HepG2 (cell line): Measurements from ENCODE around the gene STX10. TPM values are rescaled to one million over a fixed set of nuclear protein-coding genes. Genes with fewer than 3 reads are reported as not detected.

Source experiments
- ATRX ChIP-seq: sonication (generic); formaldehyde crosslinking; IDR thresholded peaks from 2 replicates; pipeline ENCODE4 v1.4.0; 2020; ENCODE audit warnings: missing genetic modification reagents, borderline replicate concordance
- GATA4 ChIP-seq: sonication (generic); IDR thresholded peaks from 2 replicates; pipeline ENCODE4 v1.6.1; 2016; ENCODE audit warnings: antibody characterized with exemption, low read depth, borderline replicate concordance
- GFI1 ChIP-seq: sonication (generic); formaldehyde crosslinking; IDR thresholded peaks from 2 replicates; pipeline ENCODE4 v1.5.0; 2020; ENCODE audit warnings: missing genetic modification reagents, mild to moderate bottlenecking, borderline replicate concordance
- GZF1 ChIP-seq: sonication (generic); formaldehyde crosslinking; IDR thresholded peaks from 2 replicates; pipeline ENCODE4 v1.5.1; 2020; ENCODE audit warnings: mild to moderate bottlenecking, missing genetic modification reagents
- MEIS2 ChIP-seq: sonication (generic); formaldehyde crosslinking; IDR thresholded peaks from 2 replicates; pipeline ENCODE4 v1.9.0; 2021; ENCODE audit warnings: mild to moderate bottlenecking, missing genetic modification reagents
- PHF5A ChIP-seq: IDR thresholded peaks from one replicate; pipeline ENCODE4 v1.6.1; 2018; ENCODE audit warnings: low read depth, missing genetic modification reagents; ENCODE audit not compliant: unreplicated experiment
- POLR2G ChIP-seq: fragments of 200-400 bp; formaldehyde crosslinking; IDR thresholded peaks from 2 replicates; pipeline ENCODE4 v1.6.1; 2018; ENCODE audit warnings: mild to moderate bottlenecking, low read depth, low read length, moderate library complexity
- RBFOX2 ChIP-seq: fragments of 200-400 bp; formaldehyde crosslinking; IDR thresholded peaks from 2 replicates; pipeline ENCODE4 v1.6.1; 2017; ENCODE audit warnings: low read depth, mild to moderate bottlenecking, low read length
- SCMH1 ChIP-seq: sonication (generic); formaldehyde crosslinking; IDR thresholded peaks from 2 replicates; pipeline ENCODE4 v1.9.0; 2021; ENCODE audit warnings: missing genetic modification reagents, mild to moderate bottlenecking, borderline replicate concordance
- XRCC5 ChIP-seq: fragments of 200-400 bp; formaldehyde crosslinking; optimal IDR thresholded peaks from 2 replicates; pipeline ENCODE3; 2017; ENCODE audit warnings: mild to moderate bottlenecking, low read length
- ZNF562 ChIP-seq: sonication (generic); formaldehyde crosslinking; IDR thresholded peaks from 2 replicates; pipeline ENCODE4 v1.8.0; 2022; ENCODE audit warnings: missing genetic modification reagents, borderline replicate concordance
- ZNF572 ChIP-seq: sonication (generic); formaldehyde crosslinking; IDR thresholded peaks from 2 replicates; pipeline ENCODE4 v1.5.1; 2020; ENCODE audit warnings: mild to moderate bottlenecking, missing genetic modification reagents
- ZNF781 ChIP-seq: sonication (generic); formaldehyde crosslinking; IDR thresholded peaks from 2 replicates; pipeline ENCODE4 v1.5.1; 2020; ENCODE audit warnings: borderline replicate concordance, mild to moderate bottlenecking, missing genetic modification reagents; ENCODE audit errors: not compliant biosample characterization
- polyA plus RNA-seq, 8 experiments: library from polyadenylated mRNA; depleted of rRNA in 3 of 8; stranded (reverse) in 7 of 8; unstranded in 1 of 8; fragments of >200 nt; fragmentation: Illumina TruSeq in 4 of 8; extraction: Trizol in 4 of 8; gene quantifications; 2 replicates each; pipeline versions ENCODE4 v1.2.1 to v1.2.3, GENCODE V29; 2011 to 2016; ENCODE audit warnings: low read depth in 4 of 8, missing spikeins in 1 of 8, mixed read lengths in 1 of 8; ENCODE audit not compliant: insufficient read depth in 1 of 8
- total RNA-seq, 5 experiments: library from RNA; depleted of rRNA; stranded (reverse); fragments of >200 nt; fragmentation: Illumina TruSeq; extraction: Trizol; gene quantifications; 2 replicates each; pipeline ENCODE4 v1.2.3, GENCODE V29; 2016; ENCODE audit warnings: low read depth in 1 of 5
- TF ChIP-seq, protein P1 (sequence below): sonication (generic); formaldehyde crosslinking; IDR thresholded peaks from 2 replicates; pipeline ENCODE4 v1.4.0; 2020; ENCODE audit warnings: missing genetic modification reagents, borderline replicate concordance
- TF ChIP-seq, protein P2 (sequence below): sonication (generic); formaldehyde crosslinking; IDR thresholded peaks from 2 replicates; pipeline ENCODE4 v1.4.0; 2020; ENCODE audit warnings: missing genetic modification reagents, borderline replicate concordance
- TF ChIP-seq, protein P3 (sequence below): IDR thresholded peaks from 2 replicates; pipeline ENCODE4 v1.6.1; 2016; ENCODE audit warnings: low read depth, missing genetic modification reagents, missing compliant biosample characterization

The STX10 gene
- total and polyA plus RNA-seq, 2 of the 13 experiments (the other 11 are each of a cell fraction or from before 2014, with no cell fraction given): 47.9 to 66.4 TPM

DNA sequence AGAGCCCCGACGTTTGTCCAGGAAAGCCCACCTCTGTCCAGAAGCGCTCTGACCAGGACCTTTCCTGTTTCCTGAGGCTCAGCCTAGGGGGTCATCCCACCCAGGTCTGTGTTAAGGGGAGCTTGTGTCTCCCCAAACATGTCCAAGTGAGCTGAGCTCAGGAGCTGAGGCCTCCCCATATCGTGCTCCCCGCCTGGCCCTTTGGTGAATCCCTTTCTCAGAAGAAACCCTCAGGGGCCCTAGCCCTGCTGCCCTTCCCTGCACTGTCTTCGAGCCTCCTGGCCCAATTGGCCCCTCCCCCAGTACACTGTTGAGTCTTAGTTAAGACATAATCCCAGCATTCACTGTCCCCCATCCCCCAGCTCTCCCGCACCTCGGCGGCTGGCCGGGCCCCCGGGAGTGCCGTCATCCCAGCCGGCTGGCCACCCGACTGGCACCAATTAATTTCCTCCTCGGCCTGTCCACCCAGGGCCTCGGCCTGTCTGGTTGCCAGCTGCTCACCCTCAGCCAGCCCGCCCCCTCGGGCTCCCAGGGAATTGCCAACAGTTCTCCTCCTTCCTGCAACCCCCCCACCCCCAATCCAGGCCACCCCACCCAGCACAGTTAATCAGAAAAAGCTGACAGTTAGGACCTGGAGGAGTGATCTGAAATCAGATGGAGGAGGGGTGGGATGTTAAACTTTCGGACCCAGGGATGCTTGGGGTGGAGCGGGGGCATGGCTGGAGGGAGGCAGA is 13.6 kb upstream of the STX10 start (continued):
- TF ChIP-seq, protein P1, sequence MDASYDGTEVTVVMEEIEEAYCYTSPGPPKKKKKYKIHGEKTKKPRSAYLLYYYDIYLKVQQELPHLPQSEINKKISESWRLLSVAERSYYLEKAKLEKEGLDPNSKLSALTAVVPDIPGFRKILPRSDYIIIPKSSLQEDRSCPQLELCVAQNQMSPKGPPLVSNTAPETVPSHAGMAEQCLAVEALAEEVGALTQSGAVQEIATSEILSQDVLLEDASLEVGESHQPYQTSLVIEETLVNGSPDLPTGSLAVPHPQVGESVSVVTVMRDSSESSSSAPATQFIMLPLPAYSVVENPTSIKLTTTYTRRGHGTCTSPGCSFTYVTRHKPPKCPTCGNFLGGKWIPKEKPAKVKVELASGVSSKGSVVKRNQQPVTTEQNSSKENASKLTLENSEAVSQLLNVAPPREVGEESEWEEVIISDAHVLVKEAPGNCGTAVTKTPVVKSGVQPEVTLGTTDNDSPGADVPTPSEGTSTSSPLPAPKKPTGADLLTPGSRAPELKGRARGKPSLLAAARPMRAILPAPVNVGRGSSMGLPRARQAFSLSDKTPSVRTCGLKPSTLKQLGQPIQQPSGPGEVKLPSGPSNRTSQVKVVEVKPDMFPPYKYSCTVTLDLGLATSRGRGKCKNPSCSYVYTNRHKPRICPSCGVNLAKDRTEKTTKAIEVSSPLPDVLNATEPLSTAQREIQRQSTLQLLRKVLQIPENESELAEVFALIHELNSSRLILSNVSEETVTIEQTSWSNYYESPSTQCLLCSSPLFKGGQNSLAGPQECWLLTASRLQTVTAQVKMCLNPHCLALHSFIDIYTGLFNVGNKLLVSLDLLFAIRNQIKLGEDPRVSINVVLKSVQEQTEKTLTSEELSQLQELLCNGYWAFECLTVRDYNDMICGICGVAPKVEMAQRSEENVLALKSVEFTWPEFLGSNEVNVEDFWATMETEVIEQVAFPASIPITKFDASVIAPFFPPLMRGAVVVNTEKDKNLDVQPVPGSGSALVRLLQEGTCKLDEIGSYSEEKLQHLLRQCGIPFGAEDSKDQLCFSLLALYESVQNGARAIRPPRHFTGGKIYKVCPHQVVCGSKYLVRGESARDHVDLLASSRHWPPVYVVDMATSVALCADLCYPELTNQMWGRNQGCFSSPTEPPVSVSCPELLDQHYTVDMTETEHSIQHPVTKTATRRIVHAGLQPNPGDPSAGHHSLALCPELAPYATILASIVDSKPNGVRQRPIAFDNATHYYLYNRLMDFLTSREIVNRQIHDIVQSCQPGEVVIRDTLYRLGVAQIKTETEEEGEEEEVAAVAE: no peak
- TF ChIP-seq RBFOX2 (peak; percentile 54), GFI1 (CRISPR knock-in tag) (0 out of 2 replicates have a peak, but pooled peaks have one; percentile 15), ZNF781 (CRISPR knock-in tag) (peak; percentile 71), SCMH1 (CRISPR knock-in tag) (no peak), ZNF572 (CRISPR knock-in tag) (no peak), GZF1 (no peak), XRCC5 (peak; percentile 28), PHF5A (CRISPR knock-in tag) (no peak), ATRX (CRISPR knock-in tag) (no peak), MEIS2 (CRISPR knock-in tag) (no peak), GATA4 (0 out of 2 replicates have a peak, but pooled peaks have one; percentile 18), ZNF562 (CRISPR knock-in tag) (no peak), POLR2G (peak; percentile 73)
- TF ChIP-seq, protein P2, sequence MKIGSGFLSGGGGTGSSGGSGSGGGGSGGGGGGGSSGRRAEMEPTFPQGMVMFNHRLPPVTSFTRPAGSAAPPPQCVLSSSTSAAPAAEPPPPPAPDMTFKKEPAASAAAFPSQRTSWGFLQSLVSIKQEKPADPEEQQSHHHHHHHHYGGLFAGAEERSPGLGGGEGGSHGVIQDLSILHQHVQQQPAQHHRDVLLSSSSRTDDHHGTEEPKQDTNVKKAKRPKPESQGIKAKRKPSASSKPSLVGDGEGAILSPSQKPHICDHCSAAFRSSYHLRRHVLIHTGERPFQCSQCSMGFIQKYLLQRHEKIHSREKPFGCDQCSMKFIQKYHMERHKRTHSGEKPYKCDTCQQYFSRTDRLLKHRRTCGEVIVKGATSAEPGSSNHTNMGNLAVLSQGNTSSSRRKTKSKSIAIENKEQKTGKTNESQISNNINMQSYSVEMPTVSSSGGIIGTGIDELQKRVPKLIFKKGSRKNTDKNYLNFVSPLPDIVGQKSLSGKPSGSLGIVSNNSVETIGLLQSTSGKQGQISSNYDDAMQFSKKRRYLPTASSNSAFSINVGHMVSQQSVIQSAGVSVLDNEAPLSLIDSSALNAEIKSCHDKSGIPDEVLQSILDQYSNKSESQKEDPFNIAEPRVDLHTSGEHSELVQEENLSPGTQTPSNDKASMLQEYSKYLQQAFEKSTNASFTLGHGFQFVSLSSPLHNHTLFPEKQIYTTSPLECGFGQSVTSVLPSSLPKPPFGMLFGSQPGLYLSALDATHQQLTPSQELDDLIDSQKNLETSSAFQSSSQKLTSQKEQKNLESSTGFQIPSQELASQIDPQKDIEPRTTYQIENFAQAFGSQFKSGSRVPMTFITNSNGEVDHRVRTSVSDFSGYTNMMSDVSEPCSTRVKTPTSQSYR (CRISPR knock-in tag): peak; percentile 88
- TF ChIP-seq, protein P3, sequence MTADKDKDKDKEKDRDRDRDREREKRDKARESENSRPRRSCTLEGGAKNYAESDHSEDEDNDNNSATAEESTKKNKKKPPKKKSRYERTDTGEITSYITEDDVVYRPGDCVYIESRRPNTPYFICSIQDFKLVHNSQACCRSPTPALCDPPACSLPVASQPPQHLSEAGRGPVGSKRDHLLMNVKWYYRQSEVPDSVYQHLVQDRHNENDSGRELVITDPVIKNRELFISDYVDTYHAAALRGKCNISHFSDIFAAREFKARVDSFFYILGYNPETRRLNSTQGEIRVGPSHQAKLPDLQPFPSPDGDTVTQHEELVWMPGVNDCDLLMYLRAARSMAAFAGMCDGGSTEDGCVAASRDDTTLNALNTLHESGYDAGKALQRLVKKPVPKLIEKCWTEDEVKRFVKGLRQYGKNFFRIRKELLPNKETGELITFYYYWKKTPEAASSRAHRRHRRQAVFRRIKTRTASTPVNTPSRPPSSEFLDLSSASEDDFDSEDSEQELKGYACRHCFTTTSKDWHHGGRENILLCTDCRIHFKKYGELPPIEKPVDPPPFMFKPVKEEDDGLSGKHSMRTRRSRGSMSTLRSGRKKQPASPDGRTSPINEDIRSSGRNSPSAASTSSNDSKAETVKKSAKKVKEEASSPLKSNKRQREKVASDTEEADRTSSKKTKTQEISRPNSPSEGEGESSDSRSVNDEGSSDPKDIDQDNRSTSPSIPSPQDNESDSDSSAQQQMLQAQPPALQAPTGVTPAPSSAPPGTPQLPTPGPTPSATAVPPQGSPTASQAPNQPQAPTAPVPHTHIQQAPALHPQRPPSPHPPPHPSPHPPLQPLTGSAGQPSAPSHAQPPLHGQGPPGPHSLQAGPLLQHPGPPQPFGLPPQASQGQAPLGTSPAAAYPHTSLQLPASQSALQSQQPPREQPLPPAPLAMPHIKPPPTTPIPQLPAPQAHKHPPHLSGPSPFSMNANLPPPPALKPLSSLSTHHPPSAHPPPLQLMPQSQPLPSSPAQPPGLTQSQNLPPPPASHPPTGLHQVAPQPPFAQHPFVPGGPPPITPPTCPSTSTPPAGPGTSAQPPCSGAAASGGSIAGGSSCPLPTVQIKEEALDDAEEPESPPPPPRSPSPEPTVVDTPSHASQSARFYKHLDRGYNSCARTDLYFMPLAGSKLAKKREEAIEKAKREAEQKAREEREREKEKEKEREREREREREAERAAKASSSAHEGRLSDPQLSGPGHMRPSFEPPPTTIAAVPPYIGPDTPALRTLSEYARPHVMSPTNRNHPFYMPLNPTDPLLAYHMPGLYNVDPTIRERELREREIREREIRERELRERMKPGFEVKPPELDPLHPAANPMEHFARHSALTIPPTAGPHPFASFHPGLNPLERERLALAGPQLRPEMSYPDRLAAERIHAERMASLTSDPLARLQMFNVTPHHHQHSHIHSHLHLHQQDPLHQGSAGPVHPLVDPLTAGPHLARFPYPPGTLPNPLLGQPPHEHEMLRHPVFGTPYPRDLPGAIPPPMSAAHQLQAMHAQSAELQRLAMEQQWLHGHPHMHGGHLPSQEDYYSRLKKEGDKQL (CRISPR knock-in tag): no peak
